GM21381 (cell line): ENCODE measurements around the gene SZT2.

Source experiments
- ATAC-seq: cut with Tn5 transposase; IDR thresholded peaks from one replicate; pipeline ENCODE4 v1.9.1; 2021; ENCODE audit warnings: mild to moderate bottlenecking, moderate library complexity; ENCODE audit not compliant: unreplicated experiment

SZT2 gene

DNA sequence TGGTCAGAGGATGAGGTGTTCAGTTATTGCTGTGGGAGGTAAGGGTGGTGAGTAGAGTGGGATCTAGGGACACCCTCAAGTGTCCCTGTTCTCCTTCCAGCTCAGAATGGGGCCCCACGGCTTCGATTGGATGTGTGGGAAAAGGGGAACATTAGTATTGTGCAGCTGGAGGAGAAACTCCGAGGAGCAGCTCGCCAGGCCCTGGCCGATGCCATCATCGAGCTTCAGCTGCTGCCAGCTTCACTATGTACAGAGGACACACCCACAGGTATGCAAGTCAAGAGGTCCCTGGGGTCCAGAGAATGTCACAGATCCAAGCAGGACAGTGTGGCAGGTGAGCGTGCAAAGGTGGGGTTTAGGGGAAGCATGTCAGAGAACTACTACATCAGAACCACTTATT, 50.1 kb downstream of the SZT2 start:
- no peak for ATAC-seq

DNA sequence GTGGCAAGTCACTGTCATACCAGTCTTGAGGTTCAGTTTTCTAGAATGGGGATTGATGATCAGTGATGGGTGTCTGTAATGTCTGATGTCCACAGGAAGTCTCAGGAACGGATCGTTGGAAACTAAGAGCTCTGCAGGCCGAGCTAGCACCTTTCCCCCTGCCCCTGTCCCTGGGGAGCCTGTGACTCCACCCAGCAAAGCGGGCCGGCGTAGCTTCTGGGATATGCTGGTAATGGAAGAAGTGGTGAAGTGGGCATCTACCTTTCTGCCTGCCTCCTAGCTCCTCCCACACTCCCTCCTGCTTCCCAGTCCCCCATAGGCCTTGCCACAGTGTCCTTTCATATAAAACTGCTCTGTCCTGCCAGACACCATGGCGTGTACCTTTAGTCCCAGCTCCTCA, 50.7 kb downstream of the SZT2 start:
- no peak for ATAC-seq

GRCh38 chr1:43441166-43441893, 51.6 kb downstream of the SZT2 start:
- ATAC-seq: no peak

GRCh38 chr1:43441894-43442637, 52.4 kb downstream of the SZT2 start:
- ATAC-seq: no peak

DNA sequence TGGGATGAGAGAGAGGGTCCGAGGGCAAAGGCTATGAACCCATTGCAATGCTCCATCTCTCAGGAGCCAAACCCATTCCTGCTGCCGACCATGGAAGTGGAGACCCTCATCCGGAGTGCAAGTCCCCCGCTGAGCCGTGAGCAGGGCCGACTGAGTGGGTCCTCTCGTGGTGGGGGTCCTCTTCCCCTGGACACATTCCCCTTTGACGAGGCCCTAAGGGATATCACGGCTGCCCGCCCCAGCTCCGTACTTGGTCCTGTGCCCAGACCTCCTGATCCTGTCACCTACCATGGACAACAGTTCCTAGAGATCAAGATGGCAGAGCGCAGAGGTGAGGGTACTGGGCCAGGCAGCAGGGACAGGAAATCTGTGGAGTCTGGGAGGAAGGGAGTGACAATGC, 53.1 kb downstream of the SZT2 start:
- ATAC-seq: no peak

DNA sequence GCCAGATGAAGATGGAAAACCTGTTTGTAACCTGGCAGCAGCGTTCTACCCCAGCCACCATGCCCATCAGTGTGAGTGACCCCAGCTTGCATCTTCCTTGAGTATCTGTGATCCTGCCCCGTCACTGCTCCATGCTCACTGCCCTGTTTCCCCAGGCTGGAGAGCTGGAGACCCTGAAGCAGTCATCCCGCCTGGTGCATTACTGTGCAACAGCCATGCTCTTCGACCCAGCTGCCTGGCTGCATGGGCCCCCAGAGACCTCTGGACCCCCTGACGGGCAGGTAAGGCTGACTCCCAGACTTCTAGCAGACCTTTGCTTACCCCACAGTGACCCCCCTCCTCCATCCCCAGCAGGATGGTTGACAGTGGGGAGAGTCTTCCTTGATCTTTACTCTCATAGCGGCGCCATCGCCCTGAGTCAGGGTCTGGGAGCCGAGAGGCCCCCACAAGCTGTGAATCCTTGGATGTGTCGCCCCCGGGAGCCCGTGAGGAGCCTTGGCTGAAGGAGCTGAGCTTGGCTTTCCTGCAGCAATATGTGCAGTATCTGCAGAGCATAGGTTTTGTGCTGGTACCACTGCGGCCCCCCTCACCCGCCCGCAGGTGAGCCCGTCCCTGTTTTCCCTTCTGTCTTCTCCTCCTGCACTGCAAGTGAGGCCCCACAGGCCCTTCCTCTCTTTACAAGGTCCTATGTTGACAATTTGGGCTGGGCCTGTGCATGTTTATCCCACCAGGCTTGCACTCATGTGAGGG, 53.7 kb downstream of the SZT2 start:
- ATAC-seq: no peak

GRCh38 chr1:43444151-43444828, 54.6 kb downstream of the SZT2 start:
- ATAC-seq: no peak

DNA sequence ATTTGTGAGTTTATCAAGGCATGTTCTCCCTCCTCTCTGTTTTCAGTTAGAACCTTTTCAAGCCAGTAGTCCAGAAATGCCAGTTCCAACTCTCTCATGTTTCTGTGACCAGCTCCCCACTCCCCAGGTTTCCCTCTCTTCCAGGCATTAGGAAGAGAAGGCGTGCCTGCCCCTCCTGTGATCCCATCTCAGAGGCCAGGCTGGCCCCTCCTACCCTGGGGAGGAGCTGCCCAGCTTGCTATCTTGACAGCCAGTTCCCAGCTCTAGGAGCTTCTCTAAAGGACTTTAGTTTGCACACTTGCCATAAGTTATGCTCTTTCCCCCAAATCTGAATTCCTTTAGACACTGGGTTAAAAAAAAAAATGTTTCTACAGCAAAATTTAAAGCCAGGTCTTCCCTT, 55.1 kb downstream of the SZT2 start:
- no peak for ATAC-seq

DNA sequence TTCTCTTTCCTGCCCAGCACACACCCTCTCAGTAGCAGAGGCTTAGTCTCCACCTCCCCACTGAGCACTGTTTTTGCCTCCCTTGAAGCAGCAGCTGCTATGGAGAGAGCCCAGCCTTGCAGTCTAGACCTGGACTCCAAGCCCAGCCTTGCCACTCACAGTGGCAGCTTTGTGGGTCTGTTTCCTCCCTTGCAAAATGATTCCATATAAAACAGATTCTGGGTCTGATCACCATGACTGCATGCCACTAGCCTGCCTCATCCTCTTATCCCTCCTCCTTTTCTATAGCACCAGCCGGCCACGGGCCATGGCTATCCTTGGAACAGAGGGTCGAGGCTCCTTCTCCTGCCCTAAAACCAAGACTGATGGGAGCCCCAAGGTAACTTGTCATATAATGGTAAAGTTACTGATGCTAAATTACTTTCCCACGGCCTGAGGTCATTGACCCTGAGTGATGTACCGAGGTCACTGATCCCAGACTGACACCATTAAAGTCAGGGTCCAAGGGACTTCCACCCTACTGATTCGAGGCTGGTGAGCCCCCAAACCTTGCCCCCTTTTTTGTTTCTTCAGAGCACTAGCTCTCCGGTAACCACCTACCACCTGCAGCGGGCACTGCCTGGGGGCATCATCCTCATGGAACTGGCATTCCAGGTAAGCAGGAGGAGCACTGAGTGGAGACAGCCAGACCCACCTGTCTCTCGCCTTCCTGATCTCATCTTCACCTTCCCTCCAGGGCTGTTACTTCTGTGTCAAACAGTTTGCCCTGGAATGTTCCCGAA, 56.1 kb downstream of the SZT2 start:
- ATAC-seq: no peak

DNA sequence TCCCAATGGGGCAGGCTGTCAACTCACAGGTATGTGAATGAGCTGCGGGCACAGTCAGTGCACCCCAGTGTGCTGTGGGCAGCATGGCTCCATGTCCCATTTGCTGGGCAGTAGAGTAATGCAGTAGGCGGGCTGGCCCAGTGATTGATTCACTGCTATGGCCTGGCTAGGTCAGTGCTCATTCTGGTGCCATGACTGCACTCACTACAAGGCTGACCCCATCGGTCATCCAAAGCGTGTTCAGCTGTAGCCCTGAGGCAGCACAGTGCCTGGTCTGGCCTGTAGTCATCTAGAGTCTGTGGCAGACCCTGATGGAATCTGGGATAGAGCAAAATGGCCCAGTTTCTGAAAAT, 56.7 kb downstream of the SZT2 start:
- ATAC-seq: no peak

- no peak for ATAC-seq
Measured at GRCh38 chr1:43446881-43447835, 57.5 kb downstream of the SZT2 start.

GRCh38 chr1:43447891-43448708, 58.4 kb downstream of the SZT2 start:
- no peak for ATAC-seq

GRCh38 chr1:43448955-43449707, 59.4 kb downstream of the SZT2 start:
- ATAC-seq: no peak

DNA sequence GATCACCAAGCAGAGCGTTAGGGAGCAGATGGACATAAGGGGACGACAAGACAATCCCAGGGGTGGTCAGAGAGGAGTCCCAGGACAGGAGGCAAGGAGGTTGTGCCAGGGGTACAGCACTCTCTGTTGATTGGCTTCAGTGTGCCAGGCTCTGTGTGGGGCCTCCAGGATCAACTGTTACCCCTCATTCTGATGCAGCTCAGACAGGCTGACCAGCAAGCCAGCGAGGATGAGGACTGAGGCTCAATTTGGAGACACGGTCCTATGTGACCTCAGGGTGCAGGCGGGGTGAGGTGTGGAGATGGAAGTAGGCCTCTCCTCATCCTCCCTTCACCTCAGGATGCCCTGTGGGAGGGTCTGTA, 60.0 kb downstream of the SZT2 start:
- no peak for ATAC-seq

DNA sequence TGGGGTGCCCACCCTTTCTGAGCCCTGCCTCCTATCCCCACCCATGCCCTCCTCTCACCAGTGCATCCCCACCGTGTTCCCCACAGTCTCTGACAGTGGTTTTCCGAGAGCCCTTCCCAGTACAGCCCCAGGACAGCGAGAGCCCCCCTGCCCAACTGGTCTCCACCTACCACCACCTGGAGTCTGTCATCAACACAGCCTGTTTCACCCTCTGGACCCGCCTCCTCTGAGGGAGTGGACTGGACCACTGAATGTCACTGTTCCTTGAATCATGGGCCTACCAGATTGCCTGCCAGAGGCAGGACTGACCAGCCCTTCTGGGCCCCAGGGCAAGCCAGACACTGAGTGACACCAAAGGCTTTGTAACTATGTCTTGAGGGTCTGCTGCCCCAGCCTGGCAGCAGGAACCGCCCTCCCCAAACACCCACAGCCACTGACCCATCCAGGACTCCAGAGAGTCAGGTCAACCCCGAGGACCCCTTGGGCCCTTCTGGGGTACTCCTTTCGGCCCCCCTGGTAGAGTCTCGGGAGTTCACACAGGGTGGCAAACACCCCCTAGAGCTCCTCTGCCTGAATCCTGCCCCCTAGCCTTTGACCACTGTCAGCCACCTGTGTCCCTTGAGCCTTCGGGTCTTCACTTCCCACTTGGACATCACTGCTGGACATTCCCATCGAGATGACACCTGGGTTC, 60.7 kb downstream of the SZT2 start:
- no peak for ATAC-seq

GRCh38 chr1:43451157-43451591, 61.5 kb downstream of the SZT2 start:
- ATAC-seq: no peak
